GM12878 (cell line): ENCODE measurements around the gene SNX8. TPM values are rescaled to one million over a fixed set of nuclear protein-coding genes. Genes with fewer than 3 reads are reported as not detected.

Source experiments
- ATAC-seq: fragments of 200-7000 bp; cut with Tn5 transposase; 3 replicates; pipeline ENCODE4 v1.9.1; 2020; ENCODE audit warnings: mild to moderate bottlenecking, moderate library complexity
- BruUV-seq: library from RNA; stranded (reverse); fragments of 400-500 nt; replicated peaks from 2 replicates; lab custom pipeline; 2021; lab: Mats Ljungman, UMichigan
- CTCF ChIA-PET: fragments of 300-600 bp; sonication (Branson Sonifier 250); formaldehyde crosslinking; extraction: SDS; loops from one replicate; lab custom pipeline; 2021; ENCODE audit warnings: inconsistent platforms; lab: Yijun Ruan, JAX
- POLR2A ChIA-PET: fragments of 350-600 bp; formaldehyde crosslinking; extraction: SDS; loops from one replicate; lab custom pipeline; 2021; ENCODE audit warnings: inconsistent platforms; lab: Charles Lee
- RAD21 ChIA-PET: fragments of 300-600 bp; sonication (Branson Sonifier 250); formaldehyde crosslinking; loops from one replicate; lab custom pipeline; 2023; ENCODE audit warnings: antibody characterized with exemption; ENCODE audit not compliant: unreplicated experiment; lab: Charles Lee
- SMC1A ChIA-PET: fragments of 300-600 bp; sonication (Branson Sonifier 250); formaldehyde crosslinking; loops from one replicate; lab custom pipeline; 2023; ENCODE audit not compliant: unreplicated experiment, uncharacterized antibody; lab: Charles Lee
- DNase-seq: peaks from one replicate; pipeline ENCODE4 v3.0.0-alpha.2; 2011; ENCODE audit warnings: low read depth, low spot score
- FAIRE-seq: peaks from 3 replicates; lab custom pipeline; 2011; peaks lifted over from hg19 to GRCh38; lab: Jason Lieb, UNC
- H2AFZ ChIP-seq: 2 replicates; pipeline ENCODE4 v1.6.0; 2011; ENCODE audit warnings: low read depth, low read length, control low read depth; ENCODE audit not compliant: control insufficient read depth
- H3K27ac ChIP-seq: 2 replicates; pipeline ENCODE4 v1.5.1; 2011; ENCODE audit warnings: control low read depth; ENCODE audit not compliant: control insufficient read depth, insufficient read depth
- H3K27me3 ChIP-seq, 2 experiments: replicated peaks in 1 of 2; 2 replicates each; pipeline versions ENCODE4 v1.6.0 to v1.6.1; 2011; ENCODE audit warnings: low read length in 1 of 2; ENCODE audit not compliant: control insufficient read depth in 2 of 2, insufficient read depth in 2 of 2
- H3K36me3 ChIP-seq, 2 experiments: 2 replicates each; pipeline ENCODE4 v1.5.1; 2011; ENCODE audit warnings: low read length in 1 of 2; ENCODE audit not compliant: control insufficient read depth in 2 of 2, insufficient read depth in 2 of 2
- H3K4me1 ChIP-seq: 2 replicates; pipeline ENCODE4 v1.6.1; 2011; ENCODE audit warnings: mild to moderate bottlenecking, low read length, moderate library complexity, mixed read lengths; ENCODE audit not compliant: control insufficient read depth, insufficient read depth
- H3K4me2 ChIP-seq: 2 replicates; pipeline ENCODE4 v1.6.0; 2011; ENCODE audit warnings: control low read depth; ENCODE audit not compliant: control insufficient read depth, insufficient read depth
- H3K4me3 ChIP-seq: fragments of 200-600 bp; sonication (generic); 2 replicates; pipeline ENCODE4 v1.5.1; 2016
- H3K79me2 ChIP-seq: 2 replicates; pipeline ENCODE4 v1.6.0; 2011; ENCODE audit warnings: low read length; ENCODE audit not compliant: control insufficient read depth, insufficient read depth
- H3K9ac ChIP-seq: 2 replicates; pipeline ENCODE4 v1.8.0; 2011; ENCODE audit warnings: low read length, control low read depth, mixed read lengths; ENCODE audit not compliant: control insufficient read depth, insufficient read depth
- H3K9me3 ChIP-seq: replicated peaks from 3 replicates; pipeline ENCODE4 v1.5.1; 2011; ENCODE audit warnings: mild to moderate bottlenecking, low read length; ENCODE audit not compliant: control insufficient read depth, insufficient read depth
- H4K20me1 ChIP-seq: 2 replicates; pipeline ENCODE4 v1.6.0; 2011; ENCODE audit not compliant: control insufficient read depth, insufficient read depth
- CTCF ChIP-seq, 3 experiments: IDR thresholded peaks in 2 of 3; conservative IDR thresholded peaks in 1 of 3; 2 replicates each; pipeline ENCODE4 v1.5.1; 2011; ENCODE audit warnings: low read depth in 3 of 3, low read length in 3 of 3, mild to moderate bottlenecking in 3 of 3, control low read depth in 2 of 3, moderate library complexity in 2 of 3, inconsistent platforms in 1 of 3, mixed read lengths in 1 of 3; ENCODE audit not compliant: control insufficient read depth in 2 of 3, insufficient read depth in 1 of 3; ENCODE audit errors: extremely low read depth in 1 of 3
- GABPA ChIP-seq: IDR thresholded peaks from 2 replicates; pipeline ENCODE4 v1.6.1; 2014; ENCODE audit warnings: antibody characterized with exemption, low read depth, mild to moderate bottlenecking, inconsistent platforms
- KLF5 ChIP-seq: fragments of 450-650 bp; IDR thresholded peaks from 2 replicates; pipeline ENCODE4 v1.6.1; 2014; ENCODE audit warnings: mild to moderate bottlenecking; ENCODE audit not compliant: partially characterized antibody
- MEF2A ChIP-seq: IDR thresholded peaks from 2 replicates; pipeline ENCODE4 v1.6.1; 2011; ENCODE audit warnings: low read depth, mild to moderate bottlenecking, low read length, moderate library complexity; ENCODE audit not compliant: insufficient read depth
- PAX8 ChIP-seq: fragments of 450-650 bp; IDR thresholded peaks from 2 replicates; pipeline ENCODE4 v1.6.1; 2017; ENCODE audit warnings: mild to moderate bottlenecking, moderate library complexity
- RAD21 ChIP-seq: IDR thresholded peaks from 2 replicates; pipeline ENCODE4 v1.6.1; 2011; ENCODE audit warnings: mild to moderate bottlenecking, low read depth, low read length, moderate library complexity; ENCODE audit not compliant: insufficient read depth
- ZBED1 ChIP-seq: IDR thresholded peaks from 2 replicates; pipeline ENCODE4 v1.6.1; 2016; ENCODE audit warnings: borderline replicate concordance
- WGBS: methylation state at CpG from one replicate; pipeline ENCODE4 v1.1.6; 2016; ENCODE audit warnings: low lambda C conversion rate; ENCODE audit not compliant: insufficient replicate concordance, insufficient coverage; ENCODE audit errors: missing lambda C conversion rate; 5-methylcytosine and 5-hydroxymethylcytosine counted together
- in situ Hi-C: fragments of 300-500 bp; cut with MboI; formaldehyde crosslinking; loops from 9 replicates; pipeline ENCODE4 v1.14.3; 2018; ENCODE audit warnings: mixed read lengths
- intact Hi-C: fragments of 100-400 bp; cut with micrococcal nuclease; formaldehyde crosslinking; loops from one replicate; pipeline ENCODE4 v1.14.2; 2022; ENCODE audit not compliant: unreplicated experiment
- polyA plus RNA-seq, 11 experiments: library from polyadenylated mRNA; depleted of rRNA in 4 of 11; unstranded in 6 of 11; stranded (reverse) in 5 of 11; fragments of >200 nt; fragmentation: Nextera tagmentation in 4 of 11; fragmentation: Illumina TruSeq in 1 of 11; extraction: Ambion mirVana in 4 of 11; extraction: Trizol in 1 of 11; gene quantifications; 1 replicate in 1 of 11; 2 replicates in 10 of 11; pipeline versions ENCODE4 v1.2.1 to v1.2.3, GENCODE V29; 2011 to 2016; ENCODE audit warnings: inconsistent platforms in 2 of 11, missing spikeins in 2 of 11, low read depth in 1 of 11
- total RNA-seq, 4 experiments: library from RNA; depleted of rRNA in 3 of 4; stranded (reverse); fragments of >200 nt in 3 of 4; fragmentation: Illumina TruSeq in 1 of 4; extraction: Trizol in 1 of 4; gene quantifications; 2 replicates each; pipeline versions ENCODE4 v1.2.1 to v1.2.3, GENCODE V29; 2013 to 2021
- TF ChIP-seq, protein P1 (sequence below): fragments of 450-650 bp; IDR thresholded peaks from 2 replicates; pipeline ENCODE4 v1.6.1; 2014; ENCODE audit warnings: mild to moderate bottlenecking
- TF ChIP-seq, protein P2 (sequence below): fragments of 150-350 bp; IDR thresholded peaks from 2 replicates; pipeline ENCODE4 v1.6.1; 2016; ENCODE audit warnings: low read depth, low read length

SNX8 gene
- total and polyA plus RNA-seq, 10 of the 15 experiments (the other 5 are each of a cell fraction or from before 2014, with no cell fraction given), result 6.4 to 210 (median 97.6) TPM

- TF ChIP-seq, protein P1, sequence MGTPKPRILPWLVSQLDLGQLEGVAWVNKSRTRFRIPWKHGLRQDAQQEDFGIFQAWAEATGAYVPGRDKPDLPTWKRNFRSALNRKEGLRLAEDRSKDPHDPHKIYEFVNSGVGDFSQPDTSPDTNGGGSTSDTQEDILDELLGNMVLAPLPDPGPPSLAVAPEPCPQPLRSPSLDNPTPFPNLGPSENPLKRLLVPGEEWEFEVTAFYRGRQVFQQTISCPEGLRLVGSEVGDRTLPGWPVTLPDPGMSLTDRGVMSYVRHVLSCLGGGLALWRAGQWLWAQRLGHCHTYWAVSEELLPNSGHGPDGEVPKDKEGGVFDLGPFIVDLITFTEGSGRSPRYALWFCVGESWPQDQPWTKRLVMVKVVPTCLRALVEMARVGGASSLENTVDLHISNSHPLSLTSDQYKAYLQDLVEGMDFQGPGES, result no peak
- TF ChIP-seq MEF2A, result no peak
- TF ChIP-seq, protein P2, sequence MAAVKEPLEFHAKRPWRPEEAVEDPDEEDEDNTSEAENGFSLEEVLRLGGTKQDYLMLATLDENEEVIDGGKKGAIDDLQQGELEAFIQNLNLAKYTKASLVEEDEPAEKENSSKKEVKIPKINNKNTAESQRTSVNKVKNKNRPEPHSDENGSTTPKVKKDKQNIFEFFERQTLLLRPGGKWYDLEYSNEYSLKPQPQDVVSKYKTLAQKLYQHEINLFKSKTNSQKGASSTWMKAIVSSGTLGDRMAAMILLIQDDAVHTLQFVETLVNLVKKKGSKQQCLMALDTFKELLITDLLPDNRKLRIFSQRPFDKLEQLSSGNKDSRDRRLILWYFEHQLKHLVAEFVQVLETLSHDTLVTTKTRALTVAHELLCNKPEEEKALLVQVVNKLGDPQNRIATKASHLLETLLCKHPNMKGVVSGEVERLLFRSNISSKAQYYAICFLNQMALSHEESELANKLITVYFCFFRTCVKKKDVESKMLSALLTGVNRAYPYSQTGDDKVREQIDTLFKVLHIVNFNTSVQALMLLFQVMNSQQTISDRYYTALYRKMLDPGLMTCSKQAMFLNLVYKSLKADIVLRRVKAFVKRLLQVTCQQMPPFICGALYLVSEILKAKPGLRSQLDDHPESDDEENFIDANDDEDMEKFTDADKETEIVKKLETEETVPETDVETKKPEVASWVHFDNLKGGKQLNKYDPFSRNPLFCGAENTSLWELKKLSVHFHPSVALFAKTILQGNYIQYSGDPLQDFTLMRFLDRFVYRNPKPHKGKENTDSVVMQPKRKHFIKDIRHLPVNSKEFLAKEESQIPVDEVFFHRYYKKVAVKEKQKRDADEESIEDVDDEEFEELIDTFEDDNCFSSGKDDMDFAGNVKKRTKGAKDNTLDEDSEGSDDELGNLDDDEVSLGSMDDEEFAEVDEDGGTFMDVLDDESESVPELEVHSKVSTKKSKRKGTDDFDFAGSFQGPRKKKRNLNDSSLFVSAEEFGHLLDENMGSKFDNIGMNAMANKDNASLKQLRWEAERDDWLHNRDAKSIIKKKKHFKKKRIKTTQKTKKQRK, result no peak
- no peak for TF ChIP-seq PAX8
- no peak for TF ChIP-seq RAD21
- TF ChIP-seq KLF5, result no peak
- TF ChIP-seq, all 136 proteins: peak for 0
Measured at GRCh38 chr7:2325162-2325561, 10.9 kb upstream of the SNX8 start (continued).

DNA sequence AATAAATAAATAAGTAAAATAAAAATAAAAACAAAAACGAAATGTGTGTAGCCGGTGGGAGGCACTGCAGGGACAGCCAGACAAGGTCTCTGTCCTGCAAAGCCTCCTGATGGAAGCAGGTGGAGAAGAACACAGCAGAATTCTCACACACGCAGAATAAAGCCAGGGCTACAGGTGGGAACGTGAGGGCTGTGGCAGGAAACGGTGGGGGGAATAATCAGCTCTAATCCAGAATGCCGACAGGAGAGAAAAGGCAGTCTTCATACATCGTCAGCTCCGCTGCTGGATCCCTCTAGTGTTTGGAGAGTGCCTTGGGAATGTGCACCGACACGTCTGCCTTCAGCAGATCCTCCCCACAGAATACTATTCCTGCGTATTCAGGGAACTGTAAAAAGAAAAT, 6.8 kb upstream of the SNX8 start:
- DNase-seq (no peak), ATAC-seq (no peak), FAIRE-seq (no peak)
- no peak overlapping the region for H2AFZ ChIP-seq
- SMC1A ChIA-PET, result no interaction called here
- RAD21 ChIA-PET, result no interaction called here
- CTCF ChIA-PET, result no interaction called here
- no peaks in the 10 kb centered on the region for H3K36me3 ChIP-seq
- H3K27ac ChIP-seq, result no peak overlapping the region
- POLR2A ChIA-PET, result no interaction called here
- H4K20me1 ChIP-seq, result no peaks in the 10 kb centered on the region
- 59% methylated on average over 11 of the region's 11 CpGs for WGBS
- no peaks in the 10 kb centered on the region for H3K9me3 ChIP-seq
- H3K4me2 ChIP-seq, result no peak overlapping the region
- BruUV-seq, result no TSS peak
- in situ Hi-C loops (no loop called here), intact Hi-C loops (no loop called here)
- H3K9ac ChIP-seq, result no peak overlapping the region
- no peak for TF ChIP-seq ZBED1
- no peak for TF ChIP-seq GABPA
- TF ChIP-seq CTCF (IDR thresholded peaks at IDR 0.05 in 2 of 3, conservative IDR thresholded peaks at IDR 0.05 in 1 of 3; ENCODE audit: control insufficient read depth in 2 of 3, extremely low read depth in 1 of 3, insufficient read depth in 1 of 3, low read depth in 3 of 3, low read length in 3 of 3), result no peak
- H3K79me2 ChIP-seq, result no peaks in the 10 kb centered on the region
- no peaks in the 10 kb centered on the region for H3K27me3 ChIP-seq
- peaks cover 4% of the 10 kb centered on the region for H3K4me1 ChIP-seq
- no peak overlapping the region for H3K4me3 ChIP-seq
